ENCODE measurements around the gene PRUNE2. TPM values are rescaled to one million over a fixed set of nuclear protein-coding genes. Genes with fewer than 3 reads are reported as not detected.
"Not testable (repeated sequence)": the region's sequence is repeated elsewhere in the genome, so short reads cannot be mapped to it uniquely, and the experiment has no call there.

Gene PRUNE2
- total RNA-seq, 2 experiments from 2014 or later = 0.24 to 0.43 TPM

GRCh38 chr9:76680716-76681425 is 225.0 kb downstream of the PRUNE2 start:
- POLR2A ChIA-PET = interaction anchor here (0.6 kb wide), 1 partner anchor 388 kb away, joined by 3 read pairs; no protein-coding TSS in a partner anchor
- DNase-seq = peak; percentile 43
- H3K4me1 Mint-ChIP-seq (ENCODE audit: low read depth) = peaks cover 8% of the 10 kb centered on the region
- H3K27ac Mint-ChIP-seq = no peak overlapping the region
- no peak overlapping the region for H3K4me3 Mint-ChIP-seq
- CTCF ChIA-PET = no interaction called here
- intact Hi-C loops (cut with micrococcal nuclease) = no loop called here
- H3K9me3 Mint-ChIP-seq = no peaks in the 10 kb centered on the region
- H3K36me3 Mint-ChIP-seq = no peaks in the 10 kb centered on the region
- peaks cover 1% of the 10 kb centered on the region for H3K27me3 Mint-ChIP-seq

- Mint-ChIP-seq H3K27ac (no peak overlapping the region), H3K27me3 (peaks cover 1% of the 10 kb centered on the region), H3K9me3 (no peaks in the 10 kb centered on the region), H3K36me3 (no peaks in the 10 kb centered on the region), H3K4me3 (no peak overlapping the region), H3K4me1 (ENCODE audit: low read depth) (peaks cover 8% of the 10 kb centered on the region)
- ChIA-PET CTCF (interaction anchor here (1.0 kb wide), 1 partner anchor 14 kb away, joined by 3 read pairs; no protein-coding TSS in a partner anchor), POLR2A (no interaction called here)
- intact Hi-C loops (cut with micrococcal nuclease) = no loop called here
- DNase-seq = no peak
These were observed 228.3 kb downstream of the PRUNE2 start for GRCh38 chr9:76677481-76678055.

GRCh38 chr9:76676857-76677256 is 229.1 kb downstream of the PRUNE2 start:
- intact Hi-C loops (cut with micrococcal nuclease) = no loop called here
- H3K36me3 Mint-ChIP-seq = no peaks in the 10 kb centered on the region
- DNase-seq = no peak
- no peak overlapping the region for H3K27ac Mint-ChIP-seq
- no peaks in the 10 kb centered on the region for H3K9me3 Mint-ChIP-seq
- H3K4me1 Mint-ChIP-seq (ENCODE audit: low read depth) = peaks cover 8% of the 10 kb centered on the region
- H3K4me3 Mint-ChIP-seq = no peak overlapping the region
- ChIA-PET CTCF (no interaction called here), POLR2A (no interaction called here)
- H3K27me3 Mint-ChIP-seq = peaks cover 1% of the 10 kb centered on the region

GRCh38 chr9:76667521-76667957 is 238.4 kb downstream of the PRUNE2 start:
- no peak for DNase-seq
- POLR2A ChIA-PET = no interaction called here

GRCh38 chr9:76665966-76666365 is 239.9 kb downstream of the PRUNE2 start:
- H3K4me3 Mint-ChIP-seq, CTCF ChIA-PET: not testable (repeated sequence)

More at GRCh38 chr9:76667521-76667957, 238.4 kb downstream of the PRUNE2 start:
- CTCF ChIA-PET = interaction anchor here (0.7 to 1.2 kb wide), 4 partner anchors 9 to 209 kb away, joined by 3 to 5 read pairs (median 3); partner anchors contain the start of gene GCNT1
- no peaks in the 10 kb centered on the region for H3K36me3 Mint-ChIP-seq
- intact Hi-C loops (cut with micrococcal nuclease) = no loop called here
- H3K27me3 Mint-ChIP-seq = peaks cover 2% of the 10 kb centered on the region
- H3K4me3 Mint-ChIP-seq = no peak overlapping the region
- H3K4me1 Mint-ChIP-seq (ENCODE audit: low read depth) = peaks cover 6% of the 10 kb centered on the region
- H3K9me3 Mint-ChIP-seq = no peaks in the 10 kb centered on the region
- H3K27ac Mint-ChIP-seq = no peak overlapping the region

GRCh38 chr9:76665458-76665857 is 240.5 kb downstream of the PRUNE2 start:
- Mint-ChIP-seq H3K27me3 (peaks cover 3% of the 10 kb centered on the region), H3K27ac (no peak overlapping the region), H3K36me3 (no peaks in the 10 kb centered on the region), H3K4me3 (no peak overlapping the region), H3K9me3 (no peaks in the 10 kb centered on the region), H3K4me1 (ENCODE audit: low read depth) (peaks cover 9% of the 10 kb centered on the region)
- POLR2A ChIA-PET = no interaction called here
- no peak for DNase-seq
- CTCF ChIA-PET = no interaction called here
- intact Hi-C loops (cut with micrococcal nuclease) = no loop called here

More at GRCh38 chr9:76665966-76666365, 239.9 kb downstream of the PRUNE2 start:
- H3K27ac Mint-ChIP-seq; H3K9me3 Mint-ChIP-seq; POLR2A ChIA-PET; H3K27me3 Mint-ChIP-seq; H3K4me1 Mint-ChIP-seq (ENCODE audit: low read depth); H3K36me3 Mint-ChIP-seq: not testable (repeated sequence)
- intact Hi-C loops (cut with micrococcal nuclease) = loop anchor here (1.0 kb wide), 1 partner anchor 38 kb away; no protein-coding TSS in a partner anchor
- peak; percentile 28 for DNase-seq

- H3K36me3 Mint-ChIP-seq = no peaks in the 10 kb centered on the region
- peaks cover 9% of the 10 kb centered on the region for H3K4me1 Mint-ChIP-seq (ENCODE audit: low read depth)
- POLR2A ChIA-PET = no interaction called here
- no peak for DNase-seq
- CTCF ChIA-PET = interaction anchor here (1.2 kb wide), 2 partner anchors 14 to 40 kb away, joined by 3 to 9 read pairs; no protein-coding TSS in a partner anchor
- H3K9me3 Mint-ChIP-seq = no peaks in the 10 kb centered on the region
- intact Hi-C loops (cut with micrococcal nuclease) = no loop called here
- H3K27me3 Mint-ChIP-seq = peaks cover 3% of the 10 kb centered on the region
- no peak overlapping the region for H3K27ac Mint-ChIP-seq
- no peak overlapping the region for H3K4me3 Mint-ChIP-seq
These were observed 241.8 kb downstream of the PRUNE2 start for GRCh38 chr9:76664120-76664519.

GRCh38 chr9:76662476-76663281 is 243.2 kb downstream of the PRUNE2 start:
- Mint-ChIP-seq H3K27me3 (peaks cover 3% of the 10 kb centered on the region), H3K9me3 (no peaks in the 10 kb centered on the region), H3K36me3 (no peaks in the 10 kb centered on the region), H3K4me1 (ENCODE audit: low read depth) (peaks cover 9% of the 10 kb centered on the region), H3K4me3 (no peak overlapping the region), H3K27ac (no peak overlapping the region)
- POLR2A ChIA-PET = no interaction called here
- CTCF ChIA-PET = interaction anchor here (0.7 to 1.6 kb wide), 7 partner anchors 12 to 268 kb away, joined by 3 to 5 read pairs (median 3); partner anchors contain the start of gene RFK
- DNase-seq = no peak
- intact Hi-C loops (cut with micrococcal nuclease) = loop anchor here (1.0 kb wide), 1 partner anchor 42 kb away; no protein-coding TSS in a partner anchor

GRCh38 chr9:76658510-76659231 is 247.2 kb downstream of the PRUNE2 start:
- H3K4me3 Mint-ChIP-seq = no peak overlapping the region
- no peak for DNase-seq
- peaks cover 29% of the 10 kb centered on the region for H3K4me1 Mint-ChIP-seq (ENCODE audit: low read depth)
- no peaks in the 10 kb centered on the region for H3K36me3 Mint-ChIP-seq
- H3K27ac Mint-ChIP-seq = no peak overlapping the region
- intact Hi-C loops (cut with micrococcal nuclease) = loop anchor here (1.0 to 2.0 kb wide), 3 partner anchors 96 to 264 kb away; partner anchors contain the start of gene RFK
- POLR2A ChIA-PET = interaction anchor here (0.5 kb wide), 1 partner anchor 111 kb away, joined by 3 read pairs; no protein-coding TSS in a partner anchor
- CTCF ChIA-PET = interaction anchor here (0.6 to 3.3 kb wide), 21 partner anchors 9 to 1341 kb away, joined by 3 to 37 read pairs (median 4); partner anchors contain the start of genes GCNT1 and RFK
- H3K27me3 Mint-ChIP-seq = peaks cover 1% of the 10 kb centered on the region
- H3K9me3 Mint-ChIP-seq = no peaks in the 10 kb centered on the region

GRCh38 chr9:76657265-76657664 is 248.6 kb downstream of the PRUNE2 start:
- no peaks in the 10 kb centered on the region for H3K9me3 Mint-ChIP-seq
- H3K27me3 Mint-ChIP-seq = no peaks in the 10 kb centered on the region
- H3K4me1 Mint-ChIP-seq (ENCODE audit: low read depth) = peaks cover 21% of the 10 kb centered on the region
- no peak overlapping the region for H3K4me3 Mint-ChIP-seq
- ChIA-PET CTCF (interaction anchor here (0.6 to 2.6 kb wide), 3 partner anchors 210 to 264 kb away, joined by 3 to 25 read pairs (median 7); partner anchors contain the start of gene RFK), POLR2A (no interaction called here)
- DNase-seq = no peak
- H3K27ac Mint-ChIP-seq = no peak overlapping the region
- H3K36me3 Mint-ChIP-seq = no peaks in the 10 kb centered on the region
- intact Hi-C loops (cut with micrococcal nuclease) = no loop called here

- Mint-ChIP-seq H3K27ac (no peak overlapping the region), H3K4me1 (ENCODE audit: low read depth) (peaks cover 33% of the 10 kb centered on the region), H3K27me3 (no peaks in the 10 kb centered on the region), H3K4me3 (no peak overlapping the region), H3K9me3 (no peaks in the 10 kb centered on the region), H3K36me3 (no peaks in the 10 kb centered on the region)
- POLR2A ChIA-PET = no interaction called here
- no peak for DNase-seq
- CTCF ChIA-PET = interaction anchor here (2.3 kb wide), 1 partner anchor 209 kb away, joined by 7 read pairs; no protein-coding TSS in a partner anchor
- intact Hi-C loops (cut with micrococcal nuclease) = no loop called here
These were observed 249.9 kb downstream of the PRUNE2 start for GRCh38 chr9:76655971-76656370.

Data from activated CD4-positive, alpha-beta memory T cell treated with anti-CD3 and anti-CD28 coated beads for 36 hours (primary cell).